Hair follicle dermal papilla cell (primary cell): Measurements from ENCODE around the gene LYAR. TPM values are rescaled to one million over a fixed set of nuclear protein-coding genes. Genes with fewer than 3 reads are reported as not detected.

Experiments used
- total RNA-seq: library from RNA; depleted of rRNA; stranded (reverse); fragments of >200 nt; gene quantifications from 2 replicates; pipeline ENCODE4 v1.2.3, GENCODE V29; 2012

Gene LYAR
- total RNA-seq: 5.0 and 5.7 TPM in 2 replicates

GRCh38 chr4:4289941-4290850 lies at the start of gene LYAR, which contains the start of gene ZBTB49:
Gene LYAR (minus strand): TSS chr4:4290154. CDS start chr4:4283742, 6,412 bp downstream.
Gene ZBTB49 (plus strand): TSS chr4:4290251. CDS start chr4:4299946, 9,695 bp downstream.

GRCh38 chr4:4248029-4248884 lies 41.7 kb downstream of the LYAR start, which contains the start of gene TMEM128:
Gene TMEM128 (minus strand): TSS chr4:4248223. CDS start chr4:4248202, 21 bp downstream.

GRCh38 chr4:4226606-4227438 lies 63.1 kb downstream of the LYAR start, which contains the start of gene OTOP1:
Gene OTOP1 (minus strand): TSS chr4:4226929. CDS start chr4:4226864, 65 bp downstream.

Other genes starting within 250 kb of the LYAR start
- not detected in 2 replicates for gene OTOP1, start 63.2 kb downstream of the LYAR start, total RNA-seq
- 18.0 and 23.7 TPM in 2 replicates for gene TMEM128, start 41.9 kb downstream of the LYAR start, total RNA-seq
- gene ZBTB49, start 97 bp upstream of the LYAR start, total RNA-seq: 4.9 and 5.4 TPM in 2 replicates
- gene NSG1, start 96.9 kb upstream of the LYAR start, total RNA-seq: 0.16 and 0.73 TPM in 2 replicates